ENCODE data around the gene CTTN.
"Not testable (repeated sequence)": the region's sequence is repeated elsewhere in the genome, so short reads cannot be mapped to it uniquely, and the experiment has no call there.

The CTTN gene

GRCh38 chr11:70387564-70387963, 10.8 kb upstream of the CTTN start:
- TF ChIP-seq CTCF (IDR thresholded peaks at IDR 0.05; ENCODE audit: borderline replicate concordance, insufficient read depth, low read depth, low read length), result no peak
- no peak overlapping the region for H3K4me3 ChIP-seq (ENCODE audit: low read depth, low read length)

- no peak for TF ChIP-seq CTCF (IDR thresholded peaks at IDR 0.05; ENCODE audit: borderline replicate concordance, insufficient read depth, low read depth, low read length)
- no peak overlapping the region for H3K4me3 ChIP-seq (ENCODE audit: low read depth, low read length)
Measured at GRCh38 chr11:70389201-70389600, 9.1 kb upstream of the CTTN start.

- not testable (repeated sequence) for H3K4me3 ChIP-seq (ENCODE audit: low read depth, low read length)
Measured at GRCh38 chr11:70390882-70391281, 7.4 kb upstream of the CTTN start.

GRCh38 chr11:70394211-70394950, 3.9 kb upstream of the CTTN start:
- no peak overlapping the region for H3K4me3 ChIP-seq (ENCODE audit: low read depth, low read length)
- no peak for TF ChIP-seq CTCF (IDR thresholded peaks at IDR 0.05; ENCODE audit: borderline replicate concordance, insufficient read depth, low read depth, low read length)

GRCh38 chr11:70397336-70397982, 870 bp upstream of the CTTN start:
- TF ChIP-seq CTCF (IDR thresholded peaks at IDR 0.05; ENCODE audit: borderline replicate concordance, insufficient read depth, low read depth, low read length), result no peak

GRCh38 chr11:70398834-70399680, 728 bp downstream of the CTTN start:
- peak overlapping the region; percentile 69 for H3K4me3 ChIP-seq (ENCODE audit: low read depth, low read length)
- no peak for TF ChIP-seq CTCF (IDR thresholded peaks at IDR 0.05; ENCODE audit: borderline replicate concordance, insufficient read depth, low read depth, low read length)

More at GRCh38 chr11:70397336-70397982, 870 bp upstream of the CTTN start:
- H3K4me3 ChIP-seq (ENCODE audit: low read depth, low read length), result peak overlapping the region; percentile 69

GRCh38 chr11:70399681-70400112, 1.4 kb downstream of the CTTN start:
- no peak for TF ChIP-seq CTCF (IDR thresholded peaks at IDR 0.05; ENCODE audit: borderline replicate concordance, insufficient read depth, low read depth, low read length)
- H3K4me3 ChIP-seq (ENCODE audit: low read depth, low read length), result no peak overlapping the region
